ENCODE measurements around the gene OR14A2.
"Not testable (repeated sequence)": the region's sequence is repeated elsewhere in the genome, so short reads cannot be mapped to it uniquely, and the experiment has no call there.

DNA sequence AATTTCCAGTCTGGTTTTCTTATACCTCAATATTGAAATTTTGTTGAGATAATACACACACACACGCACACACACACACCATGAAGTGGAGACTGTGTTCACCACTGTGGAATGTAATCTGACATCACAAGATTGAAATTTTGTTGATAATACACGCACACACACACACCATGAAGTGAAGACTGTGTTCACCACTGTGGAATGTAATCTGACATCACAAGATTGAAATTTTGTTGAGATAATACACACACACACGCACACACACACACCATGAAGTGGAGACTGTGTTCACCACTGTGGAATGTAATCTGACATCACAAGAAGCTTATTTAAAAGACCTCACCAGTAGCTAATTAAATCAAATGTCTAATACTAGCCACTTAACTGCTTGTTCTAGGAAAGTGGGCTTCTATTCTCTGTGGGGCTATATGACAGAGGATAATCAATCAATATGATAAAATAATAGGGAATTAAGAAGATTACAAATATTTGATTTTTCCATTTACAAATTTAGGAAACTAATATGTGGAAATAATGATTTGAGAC, 5.7 kb downstream of the OR14A2 start:
- TF ChIP-seq POLR2AphosphoS5, POLR2A (IDR thresholded peaks at IDR 0.05; ENCODE audit: low read depth, low read length): not testable (repeated sequence)
